Kidney (tissue), 14 donors: ENCODE results near the gene PDGFC. TPM values are rescaled to one million over a fixed set of nuclear protein-coding genes. Genes with fewer than 3 reads are reported as not detected.

Experiments
- DNase-seq, 5 donors: peaks; one replicate each; pipeline ENCODE4 v3.0.0-alpha.2; 2013 to 2020
- FAIRE-seq: peaks from 2 replicates; lab custom pipeline; 2012; peaks lifted over from hg19 to GRCh38; lab: Jason Lieb, UNC
- H3K27ac ChIP-seq, 2 donors: one replicate each; pipeline ENCODE4 v1.7.0; 2013; ENCODE audit warnings: low read depth in 2 of 2, low read length in 2 of 2, inconsistent platforms in 1 of 2
- H3K27me3 ChIP-seq: one replicate; pipeline ENCODE4 v1.7.1; 2013; ENCODE audit warnings: low read length, inconsistent platforms; ENCODE audit not compliant: control insufficient read depth, insufficient read depth
- H3K36me3 ChIP-seq, 3 donors: one replicate each; pipeline versions ENCODE4 v1.7.0 to v1.7.1; 2013; ENCODE audit warnings: low read length in 3 of 3, control low read depth in 1 of 3, inconsistent platforms in 1 of 3; ENCODE audit not compliant: insufficient read depth in 3 of 3, control insufficient read depth in 2 of 3
- H3K4me1 ChIP-seq, 3 donors: one replicate each; pipeline versions ENCODE4 v1.7.0 to v1.7.1; 2013; ENCODE audit warnings: low read length in 3 of 3, inconsistent platforms in 1 of 3, low read depth in 1 of 3; ENCODE audit not compliant: control insufficient read depth in 2 of 3, insufficient read depth in 2 of 3
- H3K4me3 ChIP-seq, 3 donors: one replicate each; pipeline versions ENCODE4 v1.7.0 to v1.8.1; 2013; ENCODE audit warnings: low read length in 3 of 3, control low read depth in 1 of 3, inconsistent platforms in 1 of 3
- H3K9ac ChIP-seq, 3 donors: one replicate each; pipeline versions ENCODE4 v1.7.0 to v1.7.1; 2013; ENCODE audit warnings: low read length in 3 of 3, control low read depth in 1 of 3, inconsistent platforms in 1 of 3
- H3K9me3 ChIP-seq, 3 donors: one replicate each; pipeline versions ENCODE4 v1.7.0 to v1.7.1; 2013; ENCODE audit warnings: low read length in 3 of 3, control low read depth in 1 of 3, inconsistent platforms in 1 of 3; ENCODE audit not compliant: control insufficient read depth in 2 of 3, insufficient read depth in 1 of 3
- intact Hi-C: fragments of 100-400 bp; cut with DNase I; formaldehyde crosslinking; loops from one replicate; pipeline ENCODE4 v1.11.1; 2022
- polyA plus RNA-seq: library from polyadenylated mRNA; stranded (reverse); fragments of 350-450 nt; fragmentation: Illumina TruSeq; extraction: RNeasy Lipid Tissue Mini Kit (QIAGEN cat#74804); gene quantifications from one replicate; pipeline ENCODE4 v1.2.3, GENCODE V29; 2014; ENCODE audit warnings: low read depth, low replicate concordance; ENCODE audit not compliant: insufficient read depth
- total RNA-seq: library from RNA; stranded (reverse); fragmentation: NEBNext Ultra II Directional; extraction: Animal tissue kit (Norgen Biotek cat#: 25700); gene quantifications from one replicate; pipeline ENCODE4 v1.2.1, GENCODE V29; 2021
- TF ChIP-seq, protein P1 (sequence below): IDR thresholded peaks from 3 replicates; pipeline ENCODE4 v1.5.1; 2012; ENCODE audit warnings: mild to moderate bottlenecking, moderate library complexity, borderline replicate concordance; ENCODE audit not compliant: insufficient read depth; ENCODE audit errors: extremely low read depth
- donor health status: control.
- donor health status: control.
- donor health status: control.
- donor health status: control.
- donor health status: control.
- donor health status: DM: yes; HTN: yes; CAD: no.
- donor health status: Normal renal cell carcinoma (clear cell type).

The PDGFC gene
- total and polyA plus RNA-seq, 2 donors from 2014 or later = 12.3 to 37.6 TPM

DNA sequence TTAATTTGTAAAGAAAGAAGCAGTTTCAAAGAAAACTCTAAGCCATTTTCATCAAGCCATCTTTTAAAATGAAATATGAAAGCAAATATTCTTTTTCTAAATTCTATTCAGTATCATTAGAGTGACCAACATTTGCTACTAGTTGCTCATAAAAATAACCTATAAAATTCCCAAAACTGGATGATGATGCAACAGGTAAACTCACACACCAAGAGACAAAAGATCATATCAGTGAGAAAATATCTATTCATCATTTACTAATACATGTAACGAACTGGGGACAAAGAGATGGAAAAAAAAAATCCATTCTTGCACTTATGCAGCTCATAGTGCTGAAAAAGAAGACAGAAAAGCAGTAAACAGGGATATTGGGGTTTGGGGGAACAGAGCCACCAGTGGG lies 48.1 kb downstream of the PDGFC start:
- H3K9me3 ChIP-seq = no peaks in the 10 kb centered on the region
- FAIRE-seq (no peak), DNase-seq (no peak)
- intact Hi-C loops = no loop called here
- no peak overlapping the region for H3K9ac ChIP-seq
- TF ChIP-seq, protein P1, sequence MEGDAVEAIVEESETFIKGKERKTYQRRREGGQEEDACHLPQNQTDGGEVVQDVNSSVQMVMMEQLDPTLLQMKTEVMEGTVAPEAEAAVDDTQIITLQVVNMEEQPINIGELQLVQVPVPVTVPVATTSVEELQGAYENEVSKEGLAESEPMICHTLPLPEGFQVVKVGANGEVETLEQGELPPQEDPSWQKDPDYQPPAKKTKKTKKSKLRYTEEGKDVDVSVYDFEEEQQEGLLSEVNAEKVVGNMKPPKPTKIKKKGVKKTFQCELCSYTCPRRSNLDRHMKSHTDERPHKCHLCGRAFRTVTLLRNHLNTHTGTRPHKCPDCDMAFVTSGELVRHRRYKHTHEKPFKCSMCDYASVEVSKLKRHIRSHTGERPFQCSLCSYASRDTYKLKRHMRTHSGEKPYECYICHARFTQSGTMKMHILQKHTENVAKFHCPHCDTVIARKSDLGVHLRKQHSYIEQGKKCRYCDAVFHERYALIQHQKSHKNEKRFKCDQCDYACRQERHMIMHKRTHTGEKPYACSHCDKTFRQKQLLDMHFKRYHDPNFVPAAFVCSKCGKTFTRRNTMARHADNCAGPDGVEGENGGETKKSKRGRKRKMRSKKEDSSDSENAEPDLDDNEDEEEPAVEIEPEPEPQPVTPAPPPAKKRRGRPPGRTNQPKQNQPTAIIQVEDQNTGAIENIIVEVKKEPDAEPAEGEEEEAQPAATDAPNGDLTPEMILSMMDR = no peak
- H3K4me1 ChIP-seq = no peaks in the 10 kb centered on the region
- no peak overlapping the region for H3K4me3 ChIP-seq
- H3K27me3 ChIP-seq = no peaks in the 10 kb centered on the region
- H3K36me3 ChIP-seq = no peaks in the 10 kb centered on the region
- H3K27ac ChIP-seq = no peak overlapping the region

- Histone ChIP-seq H3K27ac (no peak overlapping the region), H3K36me3 (no peaks in the 10 kb centered on the region), H3K9me3 (no peaks in the 10 kb centered on the region), H3K4me1 (no peaks in the 10 kb centered on the region), H3K27me3 (no peaks in the 10 kb centered on the region), H3K9ac (no peak overlapping the region), H3K4me3 (no peak overlapping the region)
- TF ChIP-seq, protein P1 = no peak
- FAIRE-seq (no peak), DNase-seq (no peak)
- intact Hi-C loops = no loop called here
Measured at GRCh38 chr4:156915221-156915620, 56.4 kb downstream of the PDGFC start.

DNA sequence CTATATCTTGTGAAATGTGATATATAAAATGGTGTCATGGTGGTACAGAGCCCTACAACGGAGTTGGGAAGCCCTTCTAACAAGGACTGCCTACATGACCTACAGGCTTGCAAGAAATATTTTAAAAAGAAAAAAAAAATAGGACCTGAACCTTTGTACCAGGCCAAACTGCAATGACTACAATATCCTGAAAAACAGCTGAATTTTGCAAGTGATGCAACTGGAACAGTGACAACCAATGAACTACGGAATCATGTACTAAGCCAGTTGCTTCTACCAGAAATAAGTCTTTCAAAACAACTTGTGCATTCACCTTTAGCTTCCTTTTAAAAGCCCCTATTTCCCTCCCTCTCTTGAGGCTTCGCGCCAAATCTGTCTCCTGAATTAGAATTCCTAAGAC lies 58.4 kb downstream of the PDGFC start:
- Histone ChIP-seq H3K9ac (no peak overlapping the region), H3K27me3 (no peaks in the 10 kb centered on the region), H3K4me3 (no peak overlapping the region), H3K27ac (peak overlapping the region in 1 of 2 donors; percentile 42), H3K4me1 (no peaks in the 10 kb centered on the region), H3K36me3 (no peaks in the 10 kb centered on the region), H3K9me3 (no peaks in the 10 kb centered on the region)
- FAIRE-seq (no peak), DNase-seq (no peak)
- intact Hi-C loops = no loop called here
- TF ChIP-seq, protein P1 = no peak

DNA sequence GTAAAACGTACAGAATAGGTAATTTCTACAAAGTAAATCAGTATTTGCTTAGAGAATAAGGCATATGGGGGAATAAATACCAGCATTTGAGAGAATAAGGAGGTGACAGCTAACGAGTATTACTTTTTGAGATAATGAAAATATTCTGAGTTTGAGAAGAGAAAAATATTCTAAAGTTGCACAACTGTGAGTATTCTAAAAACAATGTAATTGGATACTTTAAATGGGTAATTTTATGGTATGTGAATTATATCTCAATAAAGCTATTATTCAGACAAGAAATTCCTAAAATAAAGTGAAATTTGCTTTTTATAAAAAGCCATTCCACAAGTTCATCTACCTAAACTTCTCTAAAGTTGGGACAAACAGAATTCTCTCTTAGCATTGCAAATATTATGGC lies 62.6 kb downstream of the PDGFC start:
- H3K27me3 ChIP-seq = no peaks in the 10 kb centered on the region
- FAIRE-seq (no peak), DNase-seq (no peak)
- no peak overlapping the region for H3K27ac ChIP-seq
- TF ChIP-seq, protein P1 = no peak
- H3K9ac ChIP-seq = no peak overlapping the region
- H3K9me3 ChIP-seq = no peaks in the 10 kb centered on the region
- H3K4me1 ChIP-seq = peaks cover 0 to 2% (median 0%) of the 10 kb centered on the region in 3 donors
- H3K36me3 ChIP-seq = no peaks in the 10 kb centered on the region
- intact Hi-C loops = no loop called here
- no peak overlapping the region for H3K4me3 ChIP-seq
